Frontal cortex (tissue), 4 donors: ENCODE measurements around the gene ZCCHC9. TPM values are rescaled to one million over a fixed set of nuclear protein-coding genes. Genes with fewer than 3 reads are reported as not detected.
"Not testable (repeated sequence)": the region's sequence is repeated elsewhere in the genome, so short reads cannot be mapped to it uniquely, and the experiment has no call there.

Source experiments
- DNase-seq, 2 donors: peaks; one replicate each; pipeline ENCODE4 v3.0.0; 2012; ENCODE audit warnings: low spot score in 2 of 2
- FAIRE-seq: peaks from 2 replicates; lab custom pipeline; 2012; peaks lifted over from hg19 to GRCh38; lab: Jason Lieb, UNC
- total RNA-seq: library from RNA; depleted of rRNA; stranded (reverse); fragments of >200 nt; gene quantifications from one replicate; pipeline ENCODE4 v1.2.3, GENCODE V29; 2014
- donor health status: control.
- donor health status: control.
- donor health status: control.

ZCCHC9 gene
- total RNA-seq, result 11.8 TPM

GRCh38 chr5:81301271-81302015 lies at the start of gene ZCCHC9:
ZCCHC9 (plus strand) TSS chr5:81301587; CDS start chr5:81304758, 3,171 bp downstream.
- DNase-seq (peak; percentile 75 to 84), FAIRE-seq (no peak)

GRCh38 chr5:81251922-81252321 lies 49.5 kb upstream of the ZCCHC9 start:
- DNase-seq, result no peak
- FAIRE-seq, result no peak

GRCh38 chr5:81252904-81253303 lies 48.5 kb upstream of the ZCCHC9 start:
- FAIRE-seq (no peak), DNase-seq (no peak)

GRCh38 chr5:81253875-81254274 lies 47.5 kb upstream of the ZCCHC9 start:
- DNase-seq (no peak), FAIRE-seq (no peak)

GRCh38 chr5:81254886-81255559 lies 46.4 kb upstream of the ZCCHC9 start:
- DNase-seq (no peak), FAIRE-seq (no peak)

- no peak for DNase-seq
- no peak for FAIRE-seq
Measured at GRCh38 chr5:81256766-81257165, 44.6 kb upstream of the ZCCHC9 start.

GRCh38 chr5:81262796-81263195 lies 38.6 kb upstream of the ZCCHC9 start:
- not testable (repeated sequence) for DNase-seq, FAIRE-seq

GRCh38 chr5:81265101-81265500 lies 36.3 kb upstream of the ZCCHC9 start:
- no peak for FAIRE-seq
- DNase-seq, result no peak

- DNase-seq (no peak), FAIRE-seq (no peak)
Measured at GRCh38 chr5:81268521-81269196, 32.7 kb upstream of the ZCCHC9 start.

GRCh38 chr5:81269751-81270393 lies 31.5 kb upstream of the ZCCHC9 start:
- DNase-seq (no peak), FAIRE-seq (no peak)

GRCh38 chr5:81270394-81271027 lies 30.9 kb upstream of the ZCCHC9 start:
- not testable (repeated sequence) for DNase-seq

GRCh38 chr5:81283976-81284375 lies 17.4 kb upstream of the ZCCHC9 start:
- FAIRE-seq, result no peak
- no peak for DNase-seq

More at GRCh38 chr5:81270394-81271027, 30.9 kb upstream of the ZCCHC9 start:
- not testable (repeated sequence) for FAIRE-seq

- no peak for DNase-seq
- FAIRE-seq, result no peak
Measured at GRCh38 chr5:81286059-81286617, 15.2 kb upstream of the ZCCHC9 start.

GRCh38 chr5:81288021-81288433 lies 13.4 kb upstream of the ZCCHC9 start:
- FAIRE-seq, result no peak
- no peak for DNase-seq

- no peak for FAIRE-seq
Measured at GRCh38 chr5:81290146-81290545, 11.2 kb upstream of the ZCCHC9 start.

GRCh38 chr5:81292130-81292529 lies 9.3 kb upstream of the ZCCHC9 start:
- FAIRE-seq (no peak), DNase-seq (no peak)

More at GRCh38 chr5:81290146-81290545, 11.2 kb upstream of the ZCCHC9 start:
- DNase-seq, result no peak

- not testable (repeated sequence) for DNase-seq, FAIRE-seq
Measured at GRCh38 chr5:81294021-81294420, 7.4 kb upstream of the ZCCHC9 start.

GRCh38 chr5:81297531-81297930 lies 3.9 kb upstream of the ZCCHC9 start:
- FAIRE-seq, result no peak
- DNase-seq, result no peak

- FAIRE-seq (no peak), DNase-seq (no peak)
Measured at GRCh38 chr5:81300921-81301270, 491 bp upstream of the ZCCHC9 start.

- DNase-seq (no peak), FAIRE-seq (no peak)
Measured at GRCh38 chr5:81302596-81302995, 1.2 kb downstream of the ZCCHC9 start.
